OCI-LY7 (cell line): ENCODE data around the gene CBFA2T2. TPM values are rescaled to one million over a fixed set of nuclear protein-coding genes. Genes with fewer than 3 reads are reported as not detected.

Experiments
- BruUV-seq: library from RNA; stranded (reverse); fragments of 400-500 nt; replicated peaks from 2 replicates; lab custom pipeline; 2021; lab: Mats Ljungman, UMichigan
- CTCF ChIA-PET: fragments of 300-600 bp; sonication (Branson Sonifier 250); formaldehyde crosslinking; loops from one replicate; lab custom pipeline; 2022; ENCODE audit warnings: antibody characterized with exemption; ENCODE audit not compliant: unreplicated experiment; lab: Charles Lee
- POLR2A ChIA-PET: fragments of 300-600 bp; sonication (Branson Sonifier 250); formaldehyde crosslinking; loops from one replicate; lab custom pipeline; 2022; ENCODE audit warnings: antibody characterized with exemption; lab: Charles Lee
- DNase-seq: peaks from one replicate; pipeline ENCODE4 v3.0.0-alpha.2; 2015; ENCODE audit warnings: low spot score
- H2AFZ ChIP-seq: fragments of 200-600 bp; sonication (generic), shearing (Covaris generic); 2 replicates; pipeline ENCODE4 v1.6.1; 2014; ENCODE audit warnings: mild to moderate bottlenecking, antibody characterized with exemption, low read length, moderate library complexity
- H3K27ac ChIP-seq: fragments of 200-600 bp; sonication (generic); 2 replicates; pipeline ENCODE4 v1.5.1; 2014; ENCODE audit warnings: mixed run types, low read depth, mild to moderate bottlenecking, moderate library complexity, low read length, inconsistent platforms; ENCODE audit not compliant: poor library complexity, severe bottlenecking
- H3K36me3 ChIP-seq: fragments of 200-600 bp; sonication (generic); 2 replicates; pipeline ENCODE4 v1.6.1; 2014; ENCODE audit warnings: mild to moderate bottlenecking, antibody characterized with exemption, low read length, moderate library complexity, mixed read lengths; ENCODE audit not compliant: insufficient read depth
- H3K4me1 ChIP-seq: fragments of 200-600 bp; sonication (generic); 2 replicates; pipeline ENCODE4 v1.5.1; 2014; ENCODE audit warnings: mild to moderate bottlenecking, low read length; ENCODE audit not compliant: insufficient read depth, poor library complexity, severe bottlenecking
- H3K4me2 ChIP-seq: fragments of 200-600 bp; sonication (generic); 2 replicates; pipeline ENCODE4 v1.6.1; 2014; ENCODE audit warnings: mild to moderate bottlenecking, low read length
- H3K4me3 ChIP-seq: fragments of 200-600 bp; sonication (generic); 2 replicates; pipeline ENCODE4 v1.5.1; 2014; ENCODE audit warnings: mild to moderate bottlenecking, low read depth, low read length; ENCODE audit not compliant: poor library complexity, severe bottlenecking
- H3K79me2 ChIP-seq: fragments of 200-600 bp; sonication (generic); 2 replicates; pipeline ENCODE4 v1.6.1; 2016; ENCODE audit warnings: low read depth, mild to moderate bottlenecking, low read length, moderate library complexity, mixed read lengths; ENCODE audit not compliant: insufficient read depth
- H3K9me2 ChIP-seq: fragments of 200-600 bp; sonication (generic); 2 replicates; pipeline ENCODE4 v1.6.1; 2016; ENCODE audit warnings: mild to moderate bottlenecking, low read length, mixed read lengths; ENCODE audit not compliant: insufficient read depth
- H3K9me3 ChIP-seq: fragments of 200-600 bp; sonication (generic); 2 replicates; pipeline ENCODE4 v1.6.1; 2014; ENCODE audit warnings: mild to moderate bottlenecking, mixed run types, low read length, mixed read lengths
- H4K20me1 ChIP-seq: fragments of 200-600 bp; sonication (generic); 2 replicates; pipeline ENCODE4 v1.6.1; 2014; ENCODE audit warnings: mild to moderate bottlenecking, antibody characterized with exemption, low read length, moderate library complexity, mixed read lengths; ENCODE audit not compliant: insufficient read depth
- CTCF ChIP-seq: fragments of 200-600 bp; sonication (generic); conservative IDR thresholded peaks from 2 replicates; pipeline ENCODE4 v1.5.1; 2014; ENCODE audit warnings: mild to moderate bottlenecking, antibody characterized with exemption, low read length, moderate library complexity, mixed read lengths
- EZH2phosphoT487 ChIP-seq: fragments of 200-600 bp; sonication (generic); IDR thresholded peaks from 2 replicates; pipeline ENCODE4 v1.6.1; 2018; ENCODE audit warnings: low read depth, borderline replicate concordance, mild to moderate bottlenecking, mixed run types, antibody characterized with exemption, low read length, moderate library complexity, mixed read lengths
- intact Hi-C: fragments of 100-400 bp; cut with micrococcal nuclease; formaldehyde crosslinking; loops from one replicate; pipeline ENCODE4 v1.10.0; 2022; ENCODE audit not compliant: unreplicated experiment
- total RNA-seq, 2 experiments: library from RNA; depleted of rRNA in 1 of 2; stranded (reverse); fragments of >200 nt in 1 of 2; shearing (Covaris generic) in 1 of 2; gene quantifications; 2 replicates each; pipeline ENCODE4 v1.2.3, GENCODE V29; 2014 to 2022

Gene CBFA2T2
- total RNA-seq, 2 experiments from 2014 or later = 20.7 to 32.9 TPM

GRCh38 chr20:33541074-33541473, 51.2 kb downstream of the CBFA2T2 start:
- Histone ChIP-seq H3K27ac (no peak overlapping the region), H3K9me2 (no peaks in the 10 kb centered on the region), H4K20me1 (no peaks in the 10 kb centered on the region), H3K4me2 (no peak overlapping the region), H3K4me3 (no peak overlapping the region), H3K79me2 (peaks cover 31% of the 10 kb centered on the region; the same call in 1 of the 2 replicates), H2AFZ (no peak overlapping the region), H3K4me1 (peaks cover 26% of the 10 kb centered on the region), H3K36me3 (0 out of 2 replicates have a peak, but pooled peaks cover 5% of the 10 kb centered on the region), H3K9me3 (0 out of 2 replicates have a peak, but pooled peaks cover 6% of the 10 kb centered on the region)
- CTCF ChIA-PET = no interaction called here
- TF ChIP-seq EZH2phosphoT487 = no peak
- TF ChIP-seq CTCF = no peak
- intact Hi-C loops = no loop called here
- POLR2A ChIA-PET = no interaction called here
- no TSS peak for BruUV-seq
- no peak for DNase-seq

GRCh38 chr20:33541797-33542196, 51.9 kb downstream of the CBFA2T2 start:
- Histone ChIP-seq H3K9me2 (no peaks in the 10 kb centered on the region), H3K4me1 (peaks cover 30% of the 10 kb centered on the region), H3K4me3 (no peak overlapping the region), H3K27ac (no peak overlapping the region), H3K79me2 (peaks cover 36% of the 10 kb centered on the region; the same call in 1 of the 2 replicates), H3K9me3 (0 out of 2 replicates have a peak, but pooled peaks cover 6% of the 10 kb centered on the region), H3K4me2 (no peak overlapping the region), H3K36me3 (0 out of 2 replicates have a peak, but pooled peaks cover 5% of the 10 kb centered on the region), H2AFZ (no peak overlapping the region), H4K20me1 (no peaks in the 10 kb centered on the region)
- TF ChIP-seq EZH2phosphoT487 (no peak), CTCF (no peak)
- ChIA-PET POLR2A (no interaction called here), CTCF (no interaction called here)
- DNase-seq = no peak
- BruUV-seq = no TSS peak
- intact Hi-C loops = no loop called here

GRCh38 chr20:33545763-33546162, 55.9 kb downstream of the CBFA2T2 start:
- H3K9me2 ChIP-seq = no peaks in the 10 kb centered on the region
- peaks cover 25% of the 10 kb centered on the region for H3K4me1 ChIP-seq
- POLR2A ChIA-PET = interaction anchor here (0.6 to 1.1 kb wide), 6 partner anchors 9 to 125 kb away, joined by 3 to 7 read pairs (median 4); no protein-coding TSS in a partner anchor
- H3K36me3 ChIP-seq = peaks cover 2% of the 10 kb centered on the region
- CTCF ChIA-PET = no interaction called here
- no peak overlapping the region for H3K4me3 ChIP-seq
- no peak overlapping the region for H3K4me2 ChIP-seq
- no peak for TF ChIP-seq EZH2phosphoT487
- TF ChIP-seq CTCF = no peak
- intact Hi-C loops = loop anchor here (2.0 kb wide), 1 partner anchor 21 kb away; no protein-coding TSS in a partner anchor
- no peak overlapping the region for H2AFZ ChIP-seq
- peaks cover 25% of the 10 kb centered on the region; the same call in 1 of the 2 replicates for H3K79me2 ChIP-seq
- BruUV-seq = no TSS peak
- no peak for DNase-seq
- no peaks in the 10 kb centered on the region for H3K9me3 ChIP-seq
- no peaks in the 10 kb centered on the region for H4K20me1 ChIP-seq
- no peak overlapping the region for H3K27ac ChIP-seq
